Measurements from ENCODE around the gene PTPN5. TPM values are rescaled to one million over a fixed set of nuclear protein-coding genes. Genes with fewer than 3 reads are reported as not detected.

The PTPN5 gene
- total RNA-seq, 1 experiment from 2014 or later: 3.0 TPM

- H3K27me3 ChIP-seq (ENCODE audit: control insufficient read depth, insufficient read depth, low read length): peaks cover 17% of the 10 kb centered on the region; the same call in 1 of the 2 replicates
- peak; percentile 94 for DNase-seq
- no peaks in the 10 kb centered on the region for H3K36me3 ChIP-seq (replicated peaks; ENCODE audit: control insufficient read depth, insufficient read depth, low read length)
- H3K4me3 ChIP-seq (ENCODE audit: insufficient read depth, low read depth, low read length): peak overlapping the region; percentile 58
These were observed 70.6 kb downstream of the PTPN5 start for GRCh38 chr11:18720808-18721560.

GRCh38 chr11:18720091-18720807, 71.3 kb downstream of the PTPN5 start:
- no peak overlapping the region for H3K4me3 ChIP-seq (ENCODE audit: insufficient read depth, low read depth, low read length)

GRCh38 chr11:18715476-18715875, 76.1 kb downstream of the PTPN5 start:
- Histone ChIP-seq H3K27me3 (ENCODE audit: control insufficient read depth, insufficient read depth, low read length) (peaks cover 14% of the 10 kb centered on the region; the same call in 1 of the 2 replicates), H3K36me3 (replicated peaks; ENCODE audit: control insufficient read depth, insufficient read depth, low read length) (no peaks in the 10 kb centered on the region), H3K4me3 (ENCODE audit: insufficient read depth, low read depth, low read length) (no peak overlapping the region)
- DNase-seq: no peak

More at GRCh38 chr11:18720091-18720807, 71.3 kb downstream of the PTPN5 start:
- no peak for DNase-seq
- no peaks in the 10 kb centered on the region for H3K36me3 ChIP-seq (replicated peaks; ENCODE audit: control insufficient read depth, insufficient read depth, low read length)
- peaks cover 17% of the 10 kb centered on the region; the same call in 1 of the 2 replicates for H3K27me3 ChIP-seq (ENCODE audit: control insufficient read depth, insufficient read depth, low read length)

GRCh38 chr11:18714443-18714780, 77.2 kb downstream of the PTPN5 start:
- no peak overlapping the region for H3K4me3 ChIP-seq (ENCODE audit: insufficient read depth, low read depth, low read length)
- H3K36me3 ChIP-seq (replicated peaks; ENCODE audit: control insufficient read depth, insufficient read depth, low read length): no peaks in the 10 kb centered on the region
- DNase-seq: no peak
- peaks cover 12% of the 10 kb centered on the region; the same call in 1 of the 2 replicates for H3K27me3 ChIP-seq (ENCODE audit: control insufficient read depth, insufficient read depth, low read length)

- Histone ChIP-seq H3K36me3 (replicated peaks; ENCODE audit: control insufficient read depth, insufficient read depth, low read length) (no peaks in the 10 kb centered on the region), H3K4me3 (ENCODE audit: insufficient read depth, low read depth, low read length) (no peak overlapping the region), H3K27me3 (ENCODE audit: control insufficient read depth, insufficient read depth, low read length) (peaks cover 14% of the 10 kb centered on the region; the same call in 1 of the 2 replicates)
- no peak for DNase-seq
These were observed 77.8 kb downstream of the PTPN5 start for GRCh38 chr11:18713646-18714442.

- H3K27me3 ChIP-seq (ENCODE audit: control insufficient read depth, insufficient read depth, low read length): peaks cover 6% of the 10 kb centered on the region; the same call in 1 of the 2 replicates
- no peak overlapping the region for H3K4me3 ChIP-seq (ENCODE audit: insufficient read depth, low read depth, low read length)
- no peaks in the 10 kb centered on the region for H3K36me3 ChIP-seq (replicated peaks; ENCODE audit: control insufficient read depth, insufficient read depth, low read length)
These were observed 81.1 kb downstream of the PTPN5 start for GRCh38 chr11:18710545-18710944.

GRCh38 chr11:18709414-18709813, 82.2 kb downstream of the PTPN5 start:
- no peaks in the 10 kb centered on the region for H3K36me3 ChIP-seq (replicated peaks; ENCODE audit: control insufficient read depth, insufficient read depth, low read length)
- no peak for DNase-seq
- H3K4me3 ChIP-seq (ENCODE audit: insufficient read depth, low read depth, low read length): no peak overlapping the region
- H3K27me3 ChIP-seq (ENCODE audit: control insufficient read depth, insufficient read depth, low read length): peaks cover 4% of the 10 kb centered on the region; the same call in 1 of the 2 replicates

More at GRCh38 chr11:18710545-18710944, 81.1 kb downstream of the PTPN5 start:
- DNase-seq: no peak

GRCh38 chr11:18707811-18708340, 83.7 kb downstream of the PTPN5 start:
- H3K27me3 ChIP-seq (ENCODE audit: control insufficient read depth, insufficient read depth, low read length): peaks cover 7% of the 10 kb centered on the region; the same call in 1 of the 2 replicates
- peak; percentile 9 for DNase-seq
- no peaks in the 10 kb centered on the region for H3K36me3 ChIP-seq (replicated peaks; ENCODE audit: control insufficient read depth, insufficient read depth, low read length)
- no peak overlapping the region for H3K4me3 ChIP-seq (ENCODE audit: insufficient read depth, low read depth, low read length)

- DNase-seq: peak; percentile 84
- no peaks in the 10 kb centered on the region for H3K36me3 ChIP-seq (replicated peaks; ENCODE audit: control insufficient read depth, insufficient read depth, low read length)
- no peak overlapping the region for H3K4me3 ChIP-seq (ENCODE audit: insufficient read depth, low read depth, low read length)
- H3K27me3 ChIP-seq (ENCODE audit: control insufficient read depth, insufficient read depth, low read length): peaks cover 7% of the 10 kb centered on the region; the same call in 1 of the 2 replicates
These were observed 85.0 kb downstream of the PTPN5 start for GRCh38 chr11:18706330-18707243.

- peak; percentile 70 for DNase-seq
- H3K27me3 ChIP-seq (ENCODE audit: control insufficient read depth, insufficient read depth, low read length): peaks cover 7% of the 10 kb centered on the region; the same call in 1 of the 2 replicates
- H3K4me3 ChIP-seq (ENCODE audit: insufficient read depth, low read depth, low read length): no peak overlapping the region; the same call in 1 of the 2 replicates
- no peaks in the 10 kb centered on the region for H3K36me3 ChIP-seq (replicated peaks; ENCODE audit: control insufficient read depth, insufficient read depth, low read length)
These were observed 85.8 kb downstream of the PTPN5 start for GRCh38 chr11:18705651-18706281.

- Histone ChIP-seq H3K27me3 (ENCODE audit: control insufficient read depth, insufficient read depth, low read length) (peaks cover 13% of the 10 kb centered on the region; the same call in 1 of the 2 replicates), H3K36me3 (replicated peaks; ENCODE audit: control insufficient read depth, insufficient read depth, low read length) (no peaks in the 10 kb centered on the region), H3K4me3 (ENCODE audit: insufficient read depth, low read depth, low read length) (no peak overlapping the region)
- DNase-seq: no peak
These were observed 86.9 kb downstream of the PTPN5 start for GRCh38 chr11:18704698-18705097.

GRCh38 chr11:18704045-18704645, 87.5 kb downstream of the PTPN5 start:
- no peak overlapping the region for H3K4me3 ChIP-seq (ENCODE audit: insufficient read depth, low read depth, low read length)
- peaks cover 15% of the 10 kb centered on the region; the same call in 1 of the 2 replicates for H3K27me3 ChIP-seq (ENCODE audit: control insufficient read depth, insufficient read depth, low read length)
- H3K36me3 ChIP-seq (replicated peaks; ENCODE audit: control insufficient read depth, insufficient read depth, low read length): no peaks in the 10 kb centered on the region
- no peak for DNase-seq
